GM23338 (cell line): ENCODE results near the gene CACNA2D1.

Experiments used
- CTCF ChIP-seq, 2 experiments: fragments of 200-600 bp in 1 of 2; sonication (generic) in 1 of 2; conservative IDR thresholded peaks; 2 replicates each; pipeline versions ENCODE4 v1.5.1 to v1.6.1; 2016 to 2017; ENCODE audit warnings: antibody characterized with exemption in 2 of 2, low read depth in 2 of 2, mild to moderate bottlenecking in 2 of 2, moderate library complexity in 1 of 2
- EZH2phosphoT487 ChIP-seq: fragments of 200-600 bp; sonication (generic); IDR thresholded peaks from one replicate; pipeline ENCODE4 v1.8.1; 2018; ENCODE audit warnings: antibody characterized with exemption; ENCODE audit not compliant: unreplicated experiment
- POLR2AphosphoS5 ChIP-seq: IDR thresholded peaks from 2 replicates; pipeline ENCODE4 v1.6.1; 2016; ENCODE audit warnings: antibody characterized with exemption, low read depth
- ZNF331 ChIP-seq: fragments of 250-450 bp; sonication (Bioruptor Pico); IDR thresholded peaks from 2 replicates; pipeline ENCODE4 v1.5.0; 2020; ENCODE audit warnings: low read depth, mild to moderate bottlenecking, moderate library complexity

- TF ChIP-seq POLR2AphosphoS5 = no peak
- no peak for TF ChIP-seq ZNF331 (CRISPR knock-in tag)
- TF ChIP-seq EZH2phosphoT487 = no peak
- TF ChIP-seq CTCF (conservative IDR thresholded peaks at IDR 0.05; ENCODE audit: low read depth in 2 of 2) = no peak
Observed at GRCh38 chr7:82293467-82293866, 150.1 kb downstream of the CACNA2D1 start.
